Measurements from ENCODE around the gene MTTP.

The MTTP gene

DNA sequence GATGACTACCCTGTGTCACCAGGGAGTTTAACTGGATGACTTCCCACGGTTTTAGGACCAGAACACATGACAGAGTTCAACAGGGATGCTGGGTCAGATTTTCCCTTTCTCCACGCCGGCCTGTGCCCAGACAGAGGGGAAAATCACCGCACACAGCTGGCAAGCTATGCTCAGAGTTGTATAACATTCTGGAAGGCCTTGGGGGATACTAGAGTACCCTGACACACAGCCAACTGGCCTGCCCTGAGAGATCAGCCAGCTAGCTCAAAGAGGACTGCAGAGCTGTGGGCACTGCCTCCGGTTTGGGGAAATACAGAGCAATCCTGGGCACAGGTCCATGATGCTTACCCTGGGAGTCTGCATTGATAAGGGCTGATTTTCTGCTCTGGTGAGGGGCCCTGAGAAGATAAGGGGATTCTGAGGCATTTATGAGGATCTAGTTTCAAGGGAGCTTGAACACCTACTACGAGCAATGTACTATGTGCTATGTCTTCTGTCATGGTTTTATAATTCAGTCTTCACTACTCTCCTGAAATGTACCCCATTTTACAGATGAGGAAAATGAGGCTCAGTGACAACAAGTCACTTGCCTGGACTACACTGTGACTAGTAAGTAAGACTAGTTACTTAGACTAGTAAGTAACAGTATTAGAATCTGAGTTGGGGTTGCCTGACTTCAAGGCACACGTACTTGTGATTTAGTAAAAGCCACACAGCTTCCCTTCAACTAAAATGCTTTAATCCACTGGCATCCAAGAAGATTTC is 68.3 kb downstream of the MTTP start:
- DNase-seq, result no peak

- DNase-seq, result no peak
These were observed 69.8 kb downstream of the MTTP start for GRCh38 chr4:99644453-99644852.

DNA sequence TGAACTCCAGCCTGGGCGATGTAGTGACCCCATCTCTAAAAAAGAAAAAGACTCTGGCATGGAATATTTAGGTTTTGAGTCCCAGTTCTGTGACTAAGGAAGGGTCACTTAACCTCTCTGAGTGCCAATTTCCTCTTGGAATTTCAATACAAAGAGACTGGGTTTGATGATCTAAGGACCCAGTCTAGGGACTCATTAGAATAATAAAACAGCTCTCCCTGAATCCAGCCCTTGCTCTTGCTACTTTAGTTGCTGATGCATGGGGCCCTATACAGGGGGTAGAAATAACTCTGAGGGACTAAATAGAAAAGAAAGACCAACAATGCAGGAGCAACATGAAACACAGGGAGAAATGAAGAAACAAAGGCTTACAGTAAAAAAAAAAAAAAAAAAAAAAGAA is 70.4 kb downstream of the MTTP start:
- DNase-seq, result no peak

DNA sequence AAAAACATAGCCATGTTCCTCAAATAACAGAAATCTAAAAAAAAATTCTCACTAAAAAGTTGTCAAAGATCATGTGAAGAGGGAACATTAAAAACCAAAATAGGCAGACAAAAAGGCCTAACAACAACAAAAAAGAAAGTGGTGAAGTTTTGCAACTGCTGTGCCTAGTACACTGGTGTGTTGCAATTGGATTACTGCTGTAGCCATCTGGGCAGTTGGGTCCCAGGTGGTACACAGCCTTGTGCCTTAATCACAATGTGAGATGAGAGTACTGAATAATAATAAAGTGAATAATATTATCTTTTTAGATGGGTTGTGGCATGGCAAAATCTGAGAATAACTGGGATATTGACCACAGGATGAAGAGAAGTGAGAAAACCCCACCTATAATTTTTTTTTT is 71.0 kb downstream of the MTTP start:
- DNase-seq, result no peak

GRCh38 chr4:99647071-99647470 is 72.4 kb downstream of the MTTP start:
- no peak for DNase-seq

DNA sequence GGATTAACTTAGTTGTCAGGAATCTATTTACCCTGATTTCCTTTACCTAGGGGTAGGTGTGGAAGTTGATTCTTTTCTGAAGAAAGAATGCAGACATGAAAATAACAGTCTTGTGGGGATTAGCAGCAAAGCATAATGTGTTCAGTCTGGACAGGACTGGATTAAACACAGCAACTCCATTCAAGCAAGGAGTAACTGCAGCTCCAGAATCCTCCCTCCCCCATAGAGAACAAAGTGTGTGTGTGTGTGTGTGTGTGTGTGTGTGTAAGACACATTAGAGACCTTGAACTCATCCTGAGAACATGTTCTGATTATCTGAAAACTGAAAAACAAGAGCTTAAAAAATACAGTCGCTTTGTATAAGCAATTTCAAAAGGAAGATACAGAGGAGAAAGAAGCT is 73.7 kb downstream of the MTTP start:
- DNase-seq, result no peak

- DNase-seq, result no peak
These were observed 74.6 kb downstream of the MTTP start for GRCh38 chr4:99649208-99649607.

DNA sequence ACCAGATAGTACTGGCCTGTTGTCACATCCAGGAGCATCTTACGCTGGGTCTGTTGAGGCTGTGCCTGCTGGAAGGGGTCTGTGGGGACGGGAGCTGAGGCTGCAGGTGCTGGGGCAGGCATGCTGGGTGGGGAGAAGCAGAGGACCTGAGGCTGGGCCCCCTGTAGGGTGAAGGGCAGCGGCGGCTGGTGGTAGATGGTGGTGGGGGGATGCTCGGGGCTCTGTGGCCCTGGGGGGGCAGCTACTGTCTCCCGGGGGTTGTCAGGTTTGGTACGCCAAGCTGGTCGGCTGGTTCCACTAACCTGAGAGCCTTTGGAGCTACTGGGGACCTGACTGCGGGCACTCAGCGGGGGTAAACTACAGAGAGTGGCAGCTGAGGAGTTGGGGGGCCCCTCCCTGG is 75.2 kb downstream of the MTTP start:
- no peak for DNase-seq

GRCh38 chr4:99651016-99651769 is 76.6 kb downstream of the MTTP start:
- no peak for DNase-seq

GRCh38 chr4:99651811-99652485 is 77.3 kb downstream of the MTTP start:
- DNase-seq, result no peak

GRCh38 chr4:99652596-99653436 is 78.2 kb downstream of the MTTP start:
- DNase-seq, result no peak

- DNase-seq, result no peak
These were observed 79.3 kb downstream of the MTTP start for GRCh38 chr4:99653916-99654315.

GRCh38 chr4:99654361-99654761 is 79.7 kb downstream of the MTTP start:
- no peak for DNase-seq

DNA sequence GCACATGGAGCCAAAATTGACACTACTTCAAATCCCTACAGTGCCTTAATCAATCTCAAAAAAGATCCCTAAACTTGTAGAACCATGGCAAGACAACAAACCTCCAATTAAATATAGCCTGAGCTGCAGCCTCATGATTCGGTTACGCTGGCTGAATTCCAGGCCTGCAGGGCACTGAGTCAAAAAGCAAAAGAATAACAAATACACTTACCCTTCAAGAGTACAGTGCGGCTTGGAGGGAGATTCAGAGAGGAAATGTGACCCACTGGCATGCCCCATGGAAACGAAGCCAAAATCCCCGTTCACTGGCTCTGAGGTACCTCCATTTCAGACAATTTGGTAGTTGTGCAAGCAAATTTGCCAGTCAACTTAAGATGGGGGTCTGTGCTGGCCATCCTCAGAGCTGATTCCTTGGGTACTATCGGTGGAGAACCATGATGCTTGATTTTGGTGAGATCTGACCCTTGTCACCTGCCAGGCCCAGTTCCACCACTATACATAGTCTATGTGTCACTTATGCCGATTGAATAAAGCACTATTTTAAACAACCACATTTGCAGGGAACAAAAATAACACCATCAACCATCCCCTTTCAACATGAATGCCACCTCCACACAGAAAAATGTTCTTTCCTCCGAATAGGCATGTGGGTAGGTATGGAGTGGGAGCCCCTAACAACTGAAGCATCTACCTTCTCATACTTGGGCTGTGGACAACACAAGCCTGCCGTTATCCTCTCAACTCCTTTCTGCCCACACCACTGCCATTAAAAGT is 80.9 kb downstream of the MTTP start:
- no peak for DNase-seq

- no peak for DNase-seq
These were observed 83.2 kb downstream of the MTTP start, which contains the start of gene C4orf54 for GRCh38 chr4:99657798-99658197. C4orf54 (minus strand) TSS chr4:99657828; CDS start chr4:99654648, 3,180 bp downstream.

GRCh38 chr4:99658666-99659065 is 84.0 kb downstream of the MTTP start:
- DNase-seq, result no peak

DNA sequence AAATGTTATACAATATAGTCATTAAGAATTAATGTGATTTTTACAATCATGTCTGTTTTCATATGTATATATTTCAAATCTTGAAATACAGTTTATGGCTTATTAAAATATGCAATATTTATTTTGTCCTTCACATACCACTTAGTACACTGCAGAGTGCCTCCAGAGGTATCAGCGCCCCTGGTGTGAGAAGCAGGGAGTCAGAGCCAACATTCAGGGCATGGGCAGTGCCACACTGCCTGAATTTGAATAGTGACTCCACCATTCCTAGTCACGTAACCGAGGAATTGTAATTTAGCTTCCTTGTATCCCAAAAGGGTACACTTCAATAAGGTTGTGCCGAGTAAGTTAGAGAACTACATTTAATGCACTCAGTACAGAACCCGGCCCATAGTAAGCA is 87.3 kb downstream of the MTTP start:
- DNase-seq, result no peak

GRCh38 chr4:99664716-99665115 is 90.1 kb downstream of the MTTP start:
- no peak for DNase-seq

DNA sequence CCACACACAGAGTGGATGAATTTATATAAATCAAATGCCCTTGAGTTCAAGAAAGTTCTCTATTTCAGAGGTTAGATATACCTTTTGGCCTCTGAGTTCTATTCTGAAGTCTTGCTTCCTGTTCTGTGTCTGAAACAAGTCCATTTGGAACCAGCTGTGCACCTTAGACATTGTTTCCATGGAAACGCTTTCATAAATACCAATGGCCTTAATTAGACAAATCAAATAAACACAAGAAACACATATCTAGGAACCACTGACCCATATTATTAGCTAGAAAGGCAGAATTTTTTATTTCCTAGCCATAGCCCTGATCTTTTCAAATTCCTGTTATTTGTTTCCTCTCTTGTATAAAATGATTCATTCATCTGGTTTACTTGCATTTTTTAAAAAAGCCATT is 91.4 kb downstream of the MTTP start:
- no peak for DNase-seq

- DNase-seq, result no peak
These were observed 93.8 kb downstream of the MTTP start for GRCh38 chr4:99668472-99668871.

DNA sequence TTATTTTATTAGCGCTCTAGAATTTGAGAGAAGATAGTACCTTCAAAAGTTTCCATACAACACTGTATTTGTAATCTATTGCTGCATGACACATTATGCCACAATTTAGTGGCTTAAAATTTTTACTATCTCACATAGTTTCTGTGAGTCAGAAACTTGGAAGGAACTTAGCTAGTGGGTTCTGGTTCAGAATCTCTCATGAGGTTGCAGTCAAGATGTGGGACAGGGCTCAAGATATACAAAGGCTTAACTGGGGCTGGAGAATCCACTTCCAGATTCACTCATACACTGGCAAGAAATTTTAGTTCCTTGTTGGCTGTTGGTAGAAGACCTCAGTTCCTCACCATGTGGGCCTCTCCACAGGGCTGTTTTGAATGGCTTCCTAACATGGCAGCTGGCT is 94.5 kb downstream of the MTTP start:
- no peak for DNase-seq

- DNase-seq, result no peak
These were observed 95.9 kb downstream of the MTTP start for GRCh38 chr4:99670409-99671073.

Data from activated naive CD4-positive, alpha-beta T cell treated with anti-CD3 and anti-CD28 coated beads, Interleukin-2, amount 50 U/mL, for 16 hours (primary cell).